ENCODE measurements around the gene CRIP1. TPM values are rescaled to one million over a fixed set of nuclear protein-coding genes. Genes with fewer than 3 reads are reported as not detected.

Gene CRIP1
- total RNA-seq, 1 donor from 2014 or later: 112 TPM

DNA sequence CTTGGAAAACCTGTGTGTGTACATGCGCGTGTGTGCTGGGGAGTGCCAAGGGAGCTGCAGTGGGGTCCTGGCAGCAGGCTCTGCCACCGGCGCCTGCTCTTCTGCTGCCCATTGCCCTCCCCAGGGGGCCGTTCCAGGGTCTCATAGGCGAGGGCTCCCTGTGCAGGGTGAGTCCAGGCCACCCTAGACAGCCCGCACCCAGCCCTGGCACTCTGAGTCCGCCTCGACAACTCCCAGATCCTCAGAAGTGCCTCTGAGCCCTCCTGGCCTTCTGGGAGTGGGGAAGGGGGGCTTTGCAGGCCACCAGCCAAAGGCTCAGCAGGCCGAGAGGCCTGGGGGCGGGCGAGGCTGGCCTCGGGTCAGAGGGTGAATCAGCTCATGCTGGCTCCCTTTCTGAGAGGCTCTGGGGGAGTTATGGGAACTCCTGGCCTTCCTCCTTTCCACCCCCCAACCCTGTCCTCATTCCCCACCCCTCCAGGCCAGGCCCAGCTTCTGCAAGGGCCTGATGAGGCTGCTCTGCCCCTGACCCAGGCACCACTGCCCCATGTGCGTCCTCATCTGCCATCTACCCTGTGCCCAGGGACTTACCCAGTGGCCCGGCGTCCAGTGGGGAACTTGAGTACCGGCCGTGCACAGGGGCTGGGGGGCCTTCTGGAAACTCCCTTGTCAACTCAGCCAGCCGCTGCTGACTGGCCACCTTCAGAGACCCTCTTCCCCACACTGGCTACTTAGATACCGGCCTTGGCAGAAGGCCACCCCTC, 2.3 kb downstream of the CRIP1 start:
- no peak for DNase-seq
- intact Hi-C loops (cut with micrococcal nuclease): loop anchor here (1.0 kb wide), 2 partner anchors 8 to 41 kb away; no protein-coding TSS in a partner anchor
- no peaks in the 10 kb centered on the region for H3K9me3 Mint-ChIP-seq
- H3K27ac Mint-ChIP-seq: peak overlapping the region; percentile 84
- peaks cover 49% of the 10 kb centered on the region for H3K4me1 Mint-ChIP-seq
- CTCF ChIA-PET: interaction anchor here (0.7 to 4.1 kb wide), 17 partner anchors 8 to 423 kb away, joined by 3 to 104 read pairs (median 6); partner anchors contain the start of genes GPR132 and TEX22
- no peak for ATAC-seq (ENCODE audit: low read depth)
- peak overlapping the region; percentile 80 for H3K4me3 Mint-ChIP-seq
- H3K36me3 Mint-ChIP-seq (ENCODE audit: low read depth): peaks cover 2% of the 10 kb centered on the region
- POLR2A ChIA-PET: interaction anchor here (0.6 to 2.5 kb wide), 11 partner anchors 8 to 831 kb away, joined by 3 to 33 read pairs (median 6); partner anchors contain the start of genes BRF1 and TEX22
- TF ChIP-seq, protein P1, sequence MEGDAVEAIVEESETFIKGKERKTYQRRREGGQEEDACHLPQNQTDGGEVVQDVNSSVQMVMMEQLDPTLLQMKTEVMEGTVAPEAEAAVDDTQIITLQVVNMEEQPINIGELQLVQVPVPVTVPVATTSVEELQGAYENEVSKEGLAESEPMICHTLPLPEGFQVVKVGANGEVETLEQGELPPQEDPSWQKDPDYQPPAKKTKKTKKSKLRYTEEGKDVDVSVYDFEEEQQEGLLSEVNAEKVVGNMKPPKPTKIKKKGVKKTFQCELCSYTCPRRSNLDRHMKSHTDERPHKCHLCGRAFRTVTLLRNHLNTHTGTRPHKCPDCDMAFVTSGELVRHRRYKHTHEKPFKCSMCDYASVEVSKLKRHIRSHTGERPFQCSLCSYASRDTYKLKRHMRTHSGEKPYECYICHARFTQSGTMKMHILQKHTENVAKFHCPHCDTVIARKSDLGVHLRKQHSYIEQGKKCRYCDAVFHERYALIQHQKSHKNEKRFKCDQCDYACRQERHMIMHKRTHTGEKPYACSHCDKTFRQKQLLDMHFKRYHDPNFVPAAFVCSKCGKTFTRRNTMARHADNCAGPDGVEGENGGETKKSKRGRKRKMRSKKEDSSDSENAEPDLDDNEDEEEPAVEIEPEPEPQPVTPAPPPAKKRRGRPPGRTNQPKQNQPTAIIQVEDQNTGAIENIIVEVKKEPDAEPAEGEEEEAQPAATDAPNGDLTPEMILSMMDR (IDR thresholded peaks at IDR 0.05): no peak
- H3K27me3 Mint-ChIP-seq: no peaks in the 10 kb centered on the region

DNA sequence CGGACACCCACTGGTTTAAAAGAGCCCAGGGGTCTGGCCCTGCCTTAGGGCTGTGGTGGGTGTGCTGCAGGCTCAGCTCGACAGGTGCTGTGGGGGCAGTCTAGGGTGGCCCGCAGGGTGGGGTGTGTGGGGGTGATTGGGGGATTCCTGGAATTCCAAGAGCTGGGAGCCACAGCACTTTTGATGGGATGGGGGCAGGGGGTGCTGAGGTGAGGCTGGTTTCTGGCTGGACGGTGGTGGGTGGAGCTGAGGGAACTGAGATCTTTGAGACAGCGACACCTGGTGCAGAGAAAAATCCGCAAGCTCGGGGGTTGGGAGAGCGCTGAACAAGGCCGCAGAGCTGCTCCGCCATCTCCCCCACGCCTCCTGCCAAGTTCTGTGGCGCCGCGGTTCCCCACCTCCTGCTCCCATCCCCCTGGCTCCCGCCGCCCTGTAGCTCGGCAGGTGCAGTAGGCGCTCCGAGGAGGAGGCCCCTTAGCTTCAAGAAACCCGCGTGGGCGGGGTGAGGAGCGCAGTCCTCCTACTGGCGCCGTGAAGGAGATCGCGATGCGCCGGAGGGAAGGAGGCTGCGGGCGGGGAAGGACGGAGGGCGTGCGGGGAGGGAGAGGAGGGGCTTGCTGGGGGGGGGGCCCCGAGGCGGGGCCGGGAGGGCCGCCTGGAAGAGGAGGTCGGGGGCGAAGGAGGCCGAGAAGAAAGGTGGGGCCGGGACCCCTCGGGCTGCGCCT, 3.0 kb downstream of the CRIP1 start:
- Mint-ChIP-seq H3K36me3 (ENCODE audit: low read depth) (peaks cover 2% of the 10 kb centered on the region), H3K27me3 (no peaks in the 10 kb centered on the region), H3K4me3 (peak overlapping the region; percentile 80), H3K9me3 (no peaks in the 10 kb centered on the region), H3K27ac (peak overlapping the region; percentile 84), H3K4me1 (peaks cover 42% of the 10 kb centered on the region)
- intact Hi-C loops (cut with micrococcal nuclease): loop anchor here (1.0 to 5.0 kb wide), 14 partner anchors 8 to 737 kb away; partner anchors contain the start of genes CDCA4, CLBA1, PACS2 and SIVA1
- peak; percentile 77 for DNase-seq
- ChIA-PET CTCF (interaction anchor here (0.7 to 4.1 kb wide), 22 partner anchors 9 to 424 kb away, joined by 3 to 104 read pairs (median 4); partner anchors contain the start of genes GPR132 and TEX22), POLR2A (interaction anchor here (0.6 to 2.5 kb wide), 12 partner anchors 9 to 832 kb away, joined by 3 to 33 read pairs (median 6); partner anchors contain the start of genes BRF1 and TEX22)
- ATAC-seq (ENCODE audit: low read depth): peak; percentile 9
- TF ChIP-seq, protein P1 (IDR thresholded peaks at IDR 0.05): no peak

DNA sequence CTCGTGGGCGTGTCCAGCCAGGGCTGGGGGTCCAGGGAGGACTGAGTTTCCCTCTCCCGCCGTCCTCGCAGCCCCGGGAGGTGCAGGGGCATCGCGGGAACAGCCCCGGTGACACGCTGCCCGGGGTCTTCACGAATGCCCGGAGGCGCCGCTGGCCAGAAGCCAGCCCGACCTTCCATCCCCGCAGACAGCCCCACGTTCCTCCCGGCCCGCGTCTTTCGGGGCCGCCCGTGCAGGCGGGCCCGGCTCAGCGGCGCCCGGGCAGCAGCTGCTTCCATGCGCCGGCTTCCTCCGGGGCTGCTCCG, 3.5 kb downstream of the CRIP1 start:
- intact Hi-C loops (cut with micrococcal nuclease): loop anchor here (1.0 to 5.0 kb wide), 12 partner anchors 13 to 737 kb away; partner anchors contain the start of genes CDCA4, CLBA1, PACS2 and SIVA1
- DNase-seq (no peak), ATAC-seq (ENCODE audit: low read depth) (no peak)
- ChIA-PET POLR2A (interaction anchor here (0.6 to 2.5 kb wide), 11 partner anchors 9 to 370 kb away, joined by 3 to 33 read pairs (median 7); partner anchors contain the start of genes BRF1 and TEX22), CTCF (interaction anchor here (0.7 to 4.1 kb wide), 21 partner anchors 9 to 425 kb away, joined by 3 to 104 read pairs (median 5); partner anchors contain the start of genes GPR132 and TEX22)
- Mint-ChIP-seq H3K4me3 (peak overlapping the region; percentile 80), H3K27me3 (no peaks in the 10 kb centered on the region), H3K36me3 (ENCODE audit: low read depth) (peaks cover 2% of the 10 kb centered on the region), H3K4me1 (peaks cover 37% of the 10 kb centered on the region), H3K27ac (no peak overlapping the region), H3K9me3 (no peaks in the 10 kb centered on the region)
- TF ChIP-seq, protein P1 (IDR thresholded peaks at IDR 0.05): no peak

DNA sequence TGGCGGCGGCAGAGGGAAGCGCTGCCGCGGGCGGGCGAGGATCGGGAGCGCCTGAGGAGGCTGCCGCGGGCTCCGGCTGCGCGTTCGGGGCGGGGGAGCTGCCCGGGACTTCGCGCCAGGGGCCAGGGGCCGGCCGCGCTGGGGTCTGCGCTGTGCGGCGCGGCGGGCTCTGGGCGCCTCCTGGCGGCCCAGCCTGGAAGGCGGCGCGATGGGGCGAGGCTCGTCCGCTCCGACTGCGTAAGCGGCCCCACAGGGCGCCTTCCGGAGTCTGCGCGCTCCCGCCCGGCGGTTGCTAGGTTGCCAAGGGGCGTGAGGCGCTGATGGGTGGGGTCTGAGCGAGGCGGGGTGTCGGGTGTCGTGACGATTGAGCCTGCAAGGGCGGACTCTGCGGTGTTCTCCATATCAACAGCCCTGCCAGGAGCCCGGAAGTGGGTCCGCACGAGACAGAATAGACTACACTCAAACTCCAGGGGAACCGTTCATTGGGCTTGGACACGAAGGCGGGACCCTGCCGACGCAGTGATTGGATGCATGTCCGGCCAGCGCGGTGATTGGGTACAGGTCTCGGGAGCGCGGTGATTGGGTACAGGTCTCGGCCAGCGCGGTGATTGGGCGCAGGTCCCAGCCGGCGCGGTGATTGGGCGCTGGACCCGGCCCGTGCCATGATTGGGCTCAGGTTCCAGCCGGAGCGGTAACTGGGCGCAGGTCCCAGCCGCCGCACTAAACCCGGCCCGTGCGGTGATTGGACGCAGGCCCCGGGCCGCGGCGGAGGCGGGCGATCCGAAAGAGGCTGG, 4.1 kb downstream of the CRIP1 start, which contains the start of gene TEDC1:
Gene TEDC1, plus strand, starts transcription at position 675 of the 794 bp plus-strand sequence. CDS start 130 bp downstream, outside the sequence.
- Mint-ChIP-seq H3K4me3 (peak within 1 kb of the TSS; percentile 87), H3K9me3 (no peaks in the 10 kb centered on the region), H3K4me1 (peaks cover 33% of the 10 kb centered on the region), H3K27me3 (no peaks in the 10 kb centered on the region), H3K27ac (peak within 1 kb of the TSS; percentile 97), H3K36me3 (ENCODE audit: low read depth) (peaks cover 2% of the 10 kb centered on the region)
- CTCF ChIA-PET: interaction anchor here (1.0 to 4.1 kb wide), 14 partner anchors 10 to 400 kb away, joined by 3 to 104 read pairs (median 8); partner anchors contain the start of gene TEX22
- POLR2A ChIA-PET: interaction anchor here (1.2 to 2.5 kb wide), 6 partner anchors 10 to 190 kb away, joined by 3 to 33 read pairs (median 11); partner anchors contain the start of genes BRF1 and TEX22
- DNase-seq (peak; percentile 96), ATAC-seq (ENCODE audit: low read depth) (peak; percentile 73)
- intact Hi-C loops (cut with micrococcal nuclease): loop anchor here (1.0 to 5.0 kb wide), 14 partner anchors 14 to 738 kb away; partner anchors contain the start of genes BRF1, CDCA4, CLBA1 and GPR132
- TF ChIP-seq, protein P1 (IDR thresholded peaks at IDR 0.05): peak; percentile 57
